GM18858 (cell line): ENCODE data around the gene SLC6A3.

Source experiments
- ATAC-seq: cut with Tn5 transposase; IDR thresholded peaks from one replicate; pipeline ENCODE4 v1.9.1; 2021; ENCODE audit not compliant: unreplicated experiment

SLC6A3 gene

DNA sequence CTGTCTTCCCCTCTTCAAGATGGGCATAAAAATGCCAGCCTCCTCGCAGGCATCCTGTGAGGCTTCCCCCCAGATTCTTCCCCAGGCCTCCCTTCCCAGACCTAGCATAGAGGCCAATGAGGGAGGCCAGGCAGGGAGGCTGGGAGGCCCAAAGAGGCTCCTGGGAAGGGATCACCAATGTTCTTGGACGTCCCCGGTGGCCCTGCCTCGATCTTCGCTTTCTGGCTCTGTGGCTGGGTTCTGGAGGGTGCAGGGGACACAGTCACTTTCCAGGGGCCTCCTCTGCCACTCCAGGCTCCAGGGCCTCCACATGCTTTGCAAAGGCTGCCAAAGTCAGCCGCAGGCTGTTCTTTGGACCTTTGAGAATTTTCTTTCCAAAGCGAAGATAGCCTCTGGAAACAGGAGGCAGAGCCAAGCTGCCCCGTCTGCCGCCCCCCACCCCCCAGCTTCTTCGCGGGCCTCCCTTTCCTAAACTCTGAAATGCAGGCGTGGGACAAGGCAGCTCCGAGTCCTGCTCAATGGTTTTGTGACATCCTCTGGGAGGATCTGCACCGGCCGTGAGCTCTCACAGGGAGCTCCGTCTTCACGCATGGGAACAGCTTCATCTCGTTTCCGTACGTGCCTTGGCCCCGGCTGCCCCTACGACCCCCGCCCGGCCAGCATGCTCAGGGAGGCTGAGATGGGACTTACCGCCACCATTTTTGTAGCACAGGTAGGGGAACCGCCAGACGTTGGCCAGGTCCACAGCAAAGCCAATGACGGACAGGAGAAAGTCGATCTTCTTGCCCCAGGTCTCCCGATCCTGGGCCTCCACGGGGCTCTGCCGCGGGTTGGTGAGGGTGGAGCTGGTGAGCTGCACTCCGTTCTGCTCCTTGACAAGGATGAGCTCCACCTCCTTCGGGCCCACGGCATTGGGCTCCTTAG is 2.8 kb downstream of the SLC6A3 start:
- ATAC-seq: no peak

- no peak for ATAC-seq
Measured at GRCh38 chr5:1441166-1441865, 3.9 kb downstream of the SLC6A3 start.

GRCh38 chr5:1440098-1440493 is 5.1 kb downstream of the SLC6A3 start:
- ATAC-seq: no peak

DNA sequence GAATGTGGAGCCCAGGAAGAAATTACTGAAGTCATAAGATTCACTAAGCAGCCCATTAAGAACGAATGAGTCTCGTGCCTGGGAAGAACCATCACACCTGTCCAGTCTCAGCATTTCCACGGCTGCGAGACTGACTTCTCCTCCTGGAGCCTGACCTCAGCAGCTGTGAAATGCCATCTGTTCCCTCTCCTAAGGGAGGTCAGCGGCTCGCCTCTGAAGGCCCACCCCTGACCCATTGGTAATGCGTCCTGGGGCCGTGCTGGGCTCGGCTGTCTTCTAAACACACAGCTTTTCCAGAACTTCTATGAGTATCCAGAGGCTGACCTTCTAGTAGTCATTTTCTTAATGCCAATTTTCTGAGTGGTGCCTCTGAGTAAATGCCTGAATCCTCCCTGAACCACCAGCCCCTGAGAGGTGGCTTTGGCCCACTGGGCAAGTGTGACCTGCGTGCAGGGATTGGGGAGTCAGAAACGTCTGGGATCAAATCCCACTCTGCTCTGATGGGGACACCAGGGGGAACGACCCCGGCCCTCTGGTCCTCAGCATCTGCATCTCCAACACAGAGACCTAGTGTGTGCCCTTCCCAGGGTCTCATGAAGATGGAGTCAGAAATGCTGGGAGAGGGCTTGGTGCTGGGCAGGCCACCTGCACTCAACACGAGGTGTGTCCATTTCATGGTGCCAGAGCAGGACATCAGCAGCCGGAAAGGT is 5.7 kb downstream of the SLC6A3 start:
- ATAC-seq: no peak

DNA sequence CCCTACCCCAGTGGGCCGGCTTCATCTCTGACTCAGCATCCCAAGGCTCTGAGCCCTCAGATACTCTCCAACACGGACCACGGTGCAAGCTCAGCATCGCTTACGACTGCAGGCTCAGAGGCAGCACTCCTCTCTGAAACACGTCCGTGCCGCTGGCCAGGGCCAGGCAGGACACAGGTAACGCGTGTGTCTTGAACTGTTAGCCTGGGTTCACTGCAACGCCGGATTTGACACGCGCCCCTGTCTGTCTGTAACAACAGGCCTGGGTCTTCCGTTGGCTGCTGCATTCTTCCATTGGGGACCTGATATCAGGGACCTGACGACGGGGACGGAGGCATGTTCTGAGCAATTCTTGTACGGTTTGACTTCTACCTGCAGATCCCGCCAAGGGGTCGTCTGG is 6.4 kb downstream of the SLC6A3 start:
- ATAC-seq: no peak

DNA sequence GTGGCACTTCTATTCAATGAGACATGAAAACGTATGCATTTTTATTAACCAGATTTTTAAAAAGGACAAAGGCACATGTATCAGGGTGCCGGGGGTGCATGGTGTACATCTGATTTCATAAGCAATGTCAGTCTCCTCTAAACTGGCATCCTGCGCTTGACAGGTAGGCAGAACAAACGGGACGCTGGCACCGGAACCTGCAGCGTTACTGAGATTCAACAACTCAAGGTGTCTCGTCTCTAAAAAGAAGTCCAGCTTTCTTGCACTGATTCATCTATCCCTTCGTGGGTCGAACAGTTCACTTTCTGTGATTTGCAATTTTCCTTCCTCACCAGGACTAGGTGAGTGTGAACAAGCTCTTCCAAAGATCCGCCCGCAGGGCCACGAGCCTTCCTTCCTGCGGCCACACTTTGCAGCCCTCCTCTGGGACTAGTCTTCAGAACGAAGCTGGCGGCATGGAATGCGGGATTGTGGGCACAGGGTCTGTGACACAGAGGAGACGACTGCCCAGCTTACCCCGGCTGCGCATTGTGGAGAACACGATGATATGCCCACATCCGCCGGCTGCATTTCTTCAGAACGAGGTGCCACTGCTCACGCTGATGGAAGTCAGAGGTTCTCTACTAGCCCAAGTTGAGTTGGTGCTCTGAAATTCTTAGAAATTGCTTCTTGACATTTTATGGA is 7.2 kb downstream of the SLC6A3 start:
- no peak for ATAC-seq

DNA sequence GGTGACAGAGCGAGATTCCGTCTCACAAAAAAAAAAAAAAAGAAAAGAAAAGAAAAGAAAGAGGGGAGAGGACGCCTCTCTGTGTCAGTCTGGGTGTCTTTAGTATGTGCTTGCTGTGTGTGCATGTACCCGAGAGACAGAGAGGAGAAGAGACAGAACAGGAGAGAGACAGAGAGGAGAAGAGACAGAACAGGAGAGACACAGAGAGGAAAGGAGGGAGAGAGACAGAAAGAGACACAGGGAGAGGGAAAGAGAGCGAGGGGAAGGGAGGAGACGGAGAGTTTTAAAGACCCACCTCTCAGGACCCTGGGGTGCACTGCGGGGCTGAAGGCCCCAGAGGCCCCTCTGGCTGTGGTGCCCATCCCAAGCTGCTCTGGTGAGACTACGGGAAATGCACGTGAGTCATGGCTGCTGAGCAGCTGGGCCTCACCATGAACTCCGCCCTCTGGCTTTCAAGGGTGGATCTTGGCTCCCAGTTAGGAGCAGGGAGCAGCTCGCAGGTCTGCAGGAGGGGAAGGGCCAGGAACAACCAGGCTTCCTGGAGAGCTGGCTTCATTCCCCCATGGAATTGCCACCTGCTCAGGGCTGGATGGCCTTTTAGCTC is 7.9 kb downstream of the SLC6A3 start:
- ATAC-seq: no peak

DNA sequence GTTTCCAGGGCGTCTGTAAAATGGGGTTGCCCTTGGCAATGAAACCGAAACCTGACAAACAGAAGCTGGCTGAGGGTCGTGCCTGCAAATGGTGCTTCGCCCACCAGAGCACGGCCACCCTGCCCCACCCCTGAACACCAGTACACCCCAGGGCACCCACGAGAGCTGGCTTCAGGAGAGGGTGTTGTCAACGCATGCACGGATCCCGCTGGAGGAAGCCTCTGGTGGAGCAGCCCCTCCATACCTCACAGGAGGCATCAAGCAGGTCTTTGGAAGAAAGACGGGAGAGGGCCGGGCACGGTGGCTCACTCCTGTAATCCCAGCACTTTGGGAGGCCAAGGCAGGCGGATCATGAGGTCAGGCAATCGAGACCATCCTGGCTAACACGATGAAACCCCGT is 8.6 kb downstream of the SLC6A3 start:
- ATAC-seq: no peak

- no peak for ATAC-seq
Measured at GRCh38 chr5:1436036-1436435, 9.2 kb downstream of the SLC6A3 start.

DNA sequence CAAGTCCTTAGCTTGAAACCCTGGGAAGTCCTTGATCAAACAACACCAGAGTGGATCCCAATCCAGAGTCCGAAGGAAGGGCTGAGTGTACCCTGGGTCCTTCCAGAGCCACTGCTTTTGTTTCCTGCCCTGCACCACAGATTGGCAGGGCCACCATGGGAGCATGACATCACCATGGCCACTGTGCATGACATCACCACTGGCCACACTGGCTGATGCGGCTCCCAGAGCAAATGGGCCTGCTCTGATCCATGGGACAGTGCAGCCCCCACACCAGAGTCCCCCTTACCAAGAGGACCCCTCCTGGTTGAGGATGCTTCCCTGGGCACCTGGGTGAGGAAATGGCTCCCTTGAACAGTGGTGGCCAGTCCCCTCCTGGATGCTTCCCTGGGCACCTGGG is 9.9 kb downstream of the SLC6A3 start:
- no peak for ATAC-seq

DNA sequence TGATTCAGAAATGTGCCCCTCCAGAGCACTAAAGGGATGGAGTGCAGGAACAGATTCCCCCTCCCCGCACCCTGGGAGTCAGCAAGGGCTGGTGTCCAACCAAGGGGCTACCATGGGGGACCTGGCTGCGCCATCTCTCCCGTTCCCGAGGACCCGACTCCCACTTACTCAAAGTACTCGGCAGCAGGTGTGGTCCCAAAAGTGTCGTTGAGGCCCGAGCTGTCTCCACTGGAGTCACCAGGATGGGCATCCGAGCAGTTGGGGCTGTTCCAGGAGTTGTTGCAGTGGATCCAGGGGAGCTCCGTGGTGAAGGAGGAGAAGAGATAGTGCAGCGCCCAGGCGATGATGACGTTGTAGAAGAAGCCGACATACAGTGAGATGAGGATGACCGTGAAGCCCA is 12.9 kb downstream of the SLC6A3 start:
- no peak for ATAC-seq

DNA sequence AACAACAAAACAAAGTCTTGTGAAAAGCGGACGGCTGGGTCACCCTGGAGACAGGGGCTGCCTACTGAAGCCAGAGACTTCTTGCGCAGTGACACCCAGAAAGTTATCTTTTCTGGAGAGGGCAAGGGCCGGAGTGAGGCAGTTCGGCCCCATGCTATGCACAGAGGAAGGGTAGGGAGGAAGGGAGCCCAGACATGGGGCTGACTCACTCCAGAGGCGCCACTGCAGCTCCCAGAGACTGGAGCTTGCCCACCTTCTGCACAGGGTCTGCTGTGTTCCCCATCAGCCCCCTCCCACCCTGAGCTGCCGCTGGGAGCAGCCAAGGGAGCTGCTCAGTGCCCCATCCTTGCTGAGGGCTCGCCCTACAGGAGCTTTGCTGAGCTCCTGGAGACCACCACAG is 13.3 kb downstream of the SLC6A3 start:
- ATAC-seq: no peak

GRCh38 chr5:1431021-1431811 is 14.0 kb downstream of the SLC6A3 start:
- ATAC-seq: no peak

DNA sequence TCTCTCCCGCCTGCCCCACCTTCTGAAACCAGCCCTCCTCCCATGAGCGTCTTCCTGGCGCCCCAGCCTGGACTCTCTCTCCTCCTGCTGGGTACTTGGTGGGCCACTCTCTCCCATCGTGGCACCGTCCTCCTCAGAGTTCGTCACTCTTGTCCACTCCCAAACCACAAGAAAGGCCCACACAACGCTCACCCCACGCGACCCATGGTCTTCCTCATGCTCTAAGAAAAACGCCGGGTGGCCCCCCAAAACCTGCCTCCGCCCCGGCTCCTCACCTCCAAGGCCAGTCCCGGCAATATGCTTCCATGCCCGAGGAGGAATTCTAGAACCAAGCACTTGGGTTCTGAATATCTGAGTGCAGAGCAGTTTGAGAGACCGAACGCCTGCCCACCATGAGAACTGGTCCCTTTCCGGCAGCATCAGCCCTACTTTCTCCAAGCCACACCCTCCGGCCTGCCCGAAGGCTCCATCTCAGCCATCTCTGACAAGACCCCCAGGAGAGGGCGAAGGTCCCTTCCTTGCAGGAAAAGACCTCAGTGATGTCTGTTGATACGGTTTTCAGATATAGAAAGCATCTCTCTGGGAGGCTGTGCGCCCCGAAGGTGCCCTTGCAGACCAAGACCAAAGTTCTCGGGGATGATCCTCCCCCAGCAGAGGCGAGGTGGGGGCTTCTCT is 15.0 kb downstream of the SLC6A3 start:
- ATAC-seq: no peak

GRCh38 chr5:1429496-1429895 is 15.7 kb downstream of the SLC6A3 start:
- no peak for ATAC-seq

- no peak for ATAC-seq
Measured at GRCh38 chr5:1429066-1429465, 16.2 kb downstream of the SLC6A3 start.

- no peak for ATAC-seq
Measured at GRCh38 chr5:1428107-1428506, 17.1 kb downstream of the SLC6A3 start.

DNA sequence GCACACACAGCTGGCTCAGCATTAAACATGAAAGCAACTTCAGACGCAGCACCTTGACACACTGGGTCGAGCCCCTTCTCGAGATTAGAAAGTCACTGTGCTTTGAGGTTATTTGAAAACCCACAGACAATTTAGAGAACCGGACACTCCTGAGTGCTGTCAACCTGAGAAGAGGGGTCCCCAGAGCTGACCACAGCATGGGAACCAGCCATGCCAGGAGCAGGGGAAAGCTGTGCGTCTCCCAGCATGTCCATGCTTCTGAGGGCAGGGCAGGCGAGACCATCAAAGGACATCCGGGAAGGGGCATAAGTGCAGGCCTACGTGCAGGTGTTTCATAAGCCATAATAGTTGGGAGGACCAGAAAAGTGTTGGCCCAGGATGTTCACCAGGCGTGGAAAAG is 20.5 kb downstream of the SLC6A3 start:
- no peak for ATAC-seq

DNA sequence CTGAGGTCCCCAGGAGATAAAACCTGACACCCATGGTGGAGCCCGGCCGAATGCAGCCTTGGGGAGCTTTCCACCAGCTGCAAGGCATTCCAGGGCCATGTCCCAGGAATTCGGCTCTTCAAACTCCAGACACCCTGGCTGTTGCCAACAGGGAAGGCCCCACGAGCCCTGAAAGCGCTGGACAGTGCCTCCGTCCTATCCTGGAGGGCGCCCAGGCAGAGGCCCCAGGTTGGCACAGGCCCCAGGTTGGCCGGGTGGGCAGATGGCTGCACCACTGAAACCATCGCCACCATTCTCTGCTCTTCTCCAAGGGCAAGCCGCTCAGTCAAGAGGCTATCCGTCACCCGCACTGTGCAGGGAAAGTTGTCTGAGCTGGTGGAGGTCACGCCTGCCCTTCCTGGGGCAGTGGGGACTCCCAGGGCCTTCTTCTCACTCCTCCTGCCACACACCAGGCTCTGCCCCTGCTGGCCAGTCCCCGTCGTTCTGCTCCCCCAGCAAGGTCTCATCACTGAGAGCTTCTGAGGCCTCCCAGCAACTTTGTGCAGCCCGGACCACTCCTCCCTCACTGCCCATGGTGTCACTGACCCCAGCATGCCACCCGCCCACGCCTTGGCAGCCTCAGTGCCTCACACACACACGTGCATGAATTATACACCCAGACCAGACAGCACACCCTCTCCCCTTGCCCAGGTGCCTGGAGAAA is 21.2 kb downstream of the SLC6A3 start:
- no peak for ATAC-seq
